ENCODE measurements around the gene HYLS1. TPM values are rescaled to one million over a fixed set of nuclear protein-coding genes. Genes with fewer than 3 reads are reported as not detected.
"Not testable (repeated sequence)": the region's sequence is repeated elsewhere in the genome, so short reads cannot be mapped to it uniquely, and the experiment has no call there.

The HYLS1 gene
- total RNA-seq = 10 to 100 TPM in 1 of 2 experiments, 1 to 10 TPM in 1; 8.9 to 11.2 TPM

GRCh38 chr11:125887373-125888324 is at the start of gene HYLS1:
TSS of gene HYLS1 (plus strand) at chr11:125887668. CDS start at chr11:125899369, 11,701 bp downstream.
- H3K27me3 Mint-ChIP-seq = peaks cover 6% of the 10 kb centered on the region
- ATAC-seq = peak; percentile 89
- CTCF ChIA-PET = interaction anchor here (0.6 to 3.8 kb wide), 9 partner anchors 10 to 1142 kb away, joined by 3 to 26 read pairs (median 4); partner anchors contain the start of genes CHEK1, DDX25 and PUS3
- peak; percentile 97 for DNase-seq
- H3K36me3 Mint-ChIP-seq = peaks cover 10% of the 10 kb centered on the region
- peak within 1 kb of the TSS; percentile 98 for H3K27ac Mint-ChIP-seq
- H3K4me1 Mint-ChIP-seq = peaks cover 34% of the 10 kb centered on the region
- H3K9me3 Mint-ChIP-seq (ENCODE audit: low read depth) = no peaks in the 10 kb centered on the region
- H3K4me3 Mint-ChIP-seq = peak within 1 kb of the TSS; percentile 81

- no peak overlapping the region for H3K4me3 Mint-ChIP-seq
- peaks cover 4% of the 10 kb centered on the region for H3K36me3 Mint-ChIP-seq
- H3K9me3 Mint-ChIP-seq (ENCODE audit: low read depth) = peaks cover 12% of the 10 kb centered on the region
- peaks cover 5% of the 10 kb centered on the region for H3K27me3 Mint-ChIP-seq
- H3K4me1 Mint-ChIP-seq = no peaks in the 10 kb centered on the region
- ATAC-seq = no peak
- DNase-seq = no peak
- H3K27ac Mint-ChIP-seq = no peak overlapping the region
- CTCF ChIA-PET = no interaction called here
These were observed 45.0 kb upstream of the HYLS1 start for GRCh38 chr11:125842321-125842948.

- Mint-ChIP-seq H3K27ac (no peak overlapping the region), H3K4me1 (no peaks in the 10 kb centered on the region), H3K4me3 (no peak overlapping the region), H3K27me3 (peaks cover 8% of the 10 kb centered on the region), H3K36me3 (peaks cover 4% of the 10 kb centered on the region), H3K9me3 (ENCODE audit: low read depth) (peaks cover 12% of the 10 kb centered on the region)
- CTCF ChIA-PET = no interaction called here
- DNase-seq (no peak), ATAC-seq (no peak)
These were observed 41.3 kb upstream of the HYLS1 start for GRCh38 chr11:125846188-125846587.

- H3K9me3 Mint-ChIP-seq (ENCODE audit: low read depth); ATAC-seq; H3K36me3 Mint-ChIP-seq; H3K4me3 Mint-ChIP-seq; H3K27ac Mint-ChIP-seq; H3K4me1 Mint-ChIP-seq; DNase-seq; CTCF ChIA-PET: not testable (repeated sequence)
- peaks cover 31% of the 10 kb centered on the region for H3K27me3 Mint-ChIP-seq
These were observed 29.8 kb upstream of the HYLS1 start for GRCh38 chr11:125857670-125858069.

- H3K9me3 Mint-ChIP-seq (ENCODE audit: low read depth); ATAC-seq; H3K36me3 Mint-ChIP-seq; H3K27ac Mint-ChIP-seq; CTCF ChIA-PET; H3K4me3 Mint-ChIP-seq; H3K27me3 Mint-ChIP-seq; DNase-seq; H3K4me1 Mint-ChIP-seq: not testable (repeated sequence)
These were observed 24.7 kb upstream of the HYLS1 start for GRCh38 chr11:125862786-125863185.

GRCh38 chr11:125865354-125865753 is 22.1 kb upstream of the HYLS1 start:
- not testable (repeated sequence) for H3K36me3 Mint-ChIP-seq; H3K9me3 Mint-ChIP-seq (ENCODE audit: low read depth); H3K4me3 Mint-ChIP-seq; DNase-seq; H3K27me3 Mint-ChIP-seq; H3K4me1 Mint-ChIP-seq; ATAC-seq; H3K27ac Mint-ChIP-seq
- CTCF ChIA-PET = interaction anchor here (0.6 kb wide), 1 partner anchor 196 kb away, joined by 4 read pairs; no protein-coding TSS in a partner anchor

GRCh38 chr11:125869521-125869920 is 17.9 kb upstream of the HYLS1 start:
- Mint-ChIP-seq H3K27ac (no peak overlapping the region), H3K4me3 (no peak overlapping the region), H3K4me1 (no peaks in the 10 kb centered on the region), H3K27me3 (peaks cover 2% of the 10 kb centered on the region), H3K9me3 (ENCODE audit: low read depth) (no peaks in the 10 kb centered on the region), H3K36me3 (no peaks in the 10 kb centered on the region)
- ATAC-seq (no peak), DNase-seq (no peak)
- CTCF ChIA-PET = no interaction called here

- ATAC-seq (no peak), DNase-seq (no peak)
- no peak overlapping the region for H3K27ac Mint-ChIP-seq
- CTCF ChIA-PET = no interaction called here
- H3K27me3 Mint-ChIP-seq = peaks cover 6% of the 10 kb centered on the region
- H3K4me1 Mint-ChIP-seq = no peaks in the 10 kb centered on the region
- no peaks in the 10 kb centered on the region for H3K36me3 Mint-ChIP-seq
- H3K9me3 Mint-ChIP-seq (ENCODE audit: low read depth) = no peaks in the 10 kb centered on the region
- H3K4me3 Mint-ChIP-seq = no peak overlapping the region
These were observed 15.9 kb upstream of the HYLS1 start for GRCh38 chr11:125871391-125872137.

GRCh38 chr11:125872138-125872491 is 15.4 kb upstream of the HYLS1 start:
- H3K9me3 Mint-ChIP-seq (ENCODE audit: low read depth) = no peaks in the 10 kb centered on the region
- peaks cover 6% of the 10 kb centered on the region for H3K27me3 Mint-ChIP-seq
- H3K27ac Mint-ChIP-seq = no peak overlapping the region
- ATAC-seq (no peak), DNase-seq (no peak)
- no peaks in the 10 kb centered on the region for H3K36me3 Mint-ChIP-seq
- CTCF ChIA-PET = no interaction called here
- no peaks in the 10 kb centered on the region for H3K4me1 Mint-ChIP-seq
- no peak overlapping the region for H3K4me3 Mint-ChIP-seq

GRCh38 chr11:125873881-125874555 is 13.4 kb upstream of the HYLS1 start:
- DNase-seq (no peak), ATAC-seq (no peak)
- Mint-ChIP-seq H3K9me3 (ENCODE audit: low read depth) (no peaks in the 10 kb centered on the region), H3K27ac (no peak overlapping the region), H3K4me3 (no peak overlapping the region), H3K36me3 (no peaks in the 10 kb centered on the region), H3K27me3 (peaks cover 10% of the 10 kb centered on the region), H3K4me1 (no peaks in the 10 kb centered on the region)
- CTCF ChIA-PET = no interaction called here

GRCh38 chr11:125874556-125875124 is 12.8 kb upstream of the HYLS1 start:
- DNase-seq (peak; percentile 57), ATAC-seq (peak; percentile 91)
- CTCF ChIA-PET = interaction anchor here (1.1 to 1.4 kb wide), 2 partner anchors 15 to 248 kb away, joined by 3 to 4 read pairs; no protein-coding TSS in a partner anchor
- no peak overlapping the region for H3K27ac Mint-ChIP-seq
- no peaks in the 10 kb centered on the region for H3K36me3 Mint-ChIP-seq
- H3K4me3 Mint-ChIP-seq = no peak overlapping the region
- no peaks in the 10 kb centered on the region for H3K9me3 Mint-ChIP-seq (ENCODE audit: low read depth)
- no peaks in the 10 kb centered on the region for H3K4me1 Mint-ChIP-seq
- H3K27me3 Mint-ChIP-seq = peaks cover 8% of the 10 kb centered on the region

GRCh38 chr11:125881291-125881690 is 6.2 kb upstream of the HYLS1 start:
- Mint-ChIP-seq H3K4me1 (peaks cover 3% of the 10 kb centered on the region), H3K9me3 (ENCODE audit: low read depth) (no peaks in the 10 kb centered on the region), H3K27ac (no peak overlapping the region), H3K36me3 (no peaks in the 10 kb centered on the region), H3K4me3 (no peak overlapping the region), H3K27me3 (peaks cover 22% of the 10 kb centered on the region)
- CTCF ChIA-PET = interaction anchor here (1.3 kb wide), 1 partner anchor 290 kb away, joined by 3 read pairs; no protein-coding TSS in a partner anchor
- no peak for ATAC-seq
- DNase-seq = no peak

Data from activated CD8-positive, alpha-beta memory T cell treated with anti-CD3 and anti-CD28 coated beads, Interleukin-2, amount 10 ng/mL, durations not matched to agents 7 days and 5 days (primary cell).